Measurements from ENCODE around the gene AQP11.
"Not testable (repeated sequence)": the region's sequence is repeated elsewhere in the genome, so short reads cannot be mapped to it uniquely, and the experiment has no call there.

The AQP11 gene

GRCh38 chr11:77592727-77593126 is 3.0 kb downstream of the AQP11 start:
- no peak for DNase-seq (ENCODE audit: low read depth)

- DNase-seq (ENCODE audit: low read depth), result no peak
These were observed 4.1 kb downstream of the AQP11 start for GRCh38 chr11:77593883-77594282.

- no peak for DNase-seq (ENCODE audit: low read depth)
These were observed 6.9 kb downstream of the AQP11 start for GRCh38 chr11:77596626-77597025.

GRCh38 chr11:77598195-77598594 is 8.4 kb downstream of the AQP11 start:
- DNase-seq (ENCODE audit: low read depth), result no peak

- peak; percentile 93 for DNase-seq (ENCODE audit: low read depth)
These were observed 12.8 kb downstream of the AQP11 start for GRCh38 chr11:77602381-77603088.

GRCh38 chr11:77604281-77604680 is 14.5 kb downstream of the AQP11 start:
- no peak for DNase-seq (ENCODE audit: low read depth)

- DNase-seq (ENCODE audit: low read depth), result no peak
These were observed 19.5 kb downstream of the AQP11 start for GRCh38 chr11:77609234-77609633.

- DNase-seq (ENCODE audit: low read depth), result no peak
These were observed 22.2 kb downstream of the AQP11 start for GRCh38 chr11:77611921-77612320.

- DNase-seq (ENCODE audit: low read depth), result no peak
These were observed 28.1 kb downstream of the AQP11 start for GRCh38 chr11:77617892-77618291.

GRCh38 chr11:77619576-77620198 is 29.9 kb downstream of the AQP11 start:
- DNase-seq (ENCODE audit: low read depth), result no peak

- DNase-seq (ENCODE audit: low read depth), result no peak
These were observed 40.5 kb downstream of the AQP11 start for GRCh38 chr11:77630157-77630710.

GRCh38 chr11:77633926-77634325 is 44.2 kb downstream of the AQP11 start:
- DNase-seq (ENCODE audit: low read depth), result not testable (repeated sequence)

GRCh38 chr11:77636731-77637344 is 47.1 kb downstream of the AQP11 start:
- no peak for DNase-seq (ENCODE audit: low read depth)

GRCh38 chr11:77637345-77638165 is 47.8 kb downstream of the AQP11 start, which contains the start of gene CLNS1A:
TSS of gene CLNS1A (minus strand) at chr11:77637794. CDS start at chr11:77637714, 80 bp downstream.
- peak; percentile 69 for DNase-seq (ENCODE audit: low read depth)

GRCh38 chr11:77642228-77642627 is 52.5 kb downstream of the AQP11 start:
- DNase-seq (ENCODE audit: low read depth), result no peak

- no peak for DNase-seq (ENCODE audit: low read depth)
These were observed 55.1 kb downstream of the AQP11 start for GRCh38 chr11:77644887-77645286.

- no peak for DNase-seq (ENCODE audit: low read depth)
These were observed 58.0 kb downstream of the AQP11 start for GRCh38 chr11:77647654-77648305.

GRCh38 chr11:77650123-77650522 is 60.4 kb downstream of the AQP11 start:
- DNase-seq (ENCODE audit: low read depth), result no peak

GRCh38 chr11:77654770-77655434 is 65.1 kb downstream of the AQP11 start:
- DNase-seq (ENCODE audit: low read depth), result no peak

GRCh38 chr11:77656362-77656761 is 66.6 kb downstream of the AQP11 start:
- DNase-seq (ENCODE audit: low read depth), result no peak

All from HS-5 (cell line).